ENCODE measurements around the gene P2RX5. TPM values are rescaled to one million over a fixed set of nuclear protein-coding genes. Genes with fewer than 3 reads are reported as not detected.
A peak's percentile ranks its signal among the peaks of the same experiment; 100 is the strongest.

The P2RX5 gene
- total RNA-seq, 1 experiment from 2014 or later: 28.7 TPM

DNA sequence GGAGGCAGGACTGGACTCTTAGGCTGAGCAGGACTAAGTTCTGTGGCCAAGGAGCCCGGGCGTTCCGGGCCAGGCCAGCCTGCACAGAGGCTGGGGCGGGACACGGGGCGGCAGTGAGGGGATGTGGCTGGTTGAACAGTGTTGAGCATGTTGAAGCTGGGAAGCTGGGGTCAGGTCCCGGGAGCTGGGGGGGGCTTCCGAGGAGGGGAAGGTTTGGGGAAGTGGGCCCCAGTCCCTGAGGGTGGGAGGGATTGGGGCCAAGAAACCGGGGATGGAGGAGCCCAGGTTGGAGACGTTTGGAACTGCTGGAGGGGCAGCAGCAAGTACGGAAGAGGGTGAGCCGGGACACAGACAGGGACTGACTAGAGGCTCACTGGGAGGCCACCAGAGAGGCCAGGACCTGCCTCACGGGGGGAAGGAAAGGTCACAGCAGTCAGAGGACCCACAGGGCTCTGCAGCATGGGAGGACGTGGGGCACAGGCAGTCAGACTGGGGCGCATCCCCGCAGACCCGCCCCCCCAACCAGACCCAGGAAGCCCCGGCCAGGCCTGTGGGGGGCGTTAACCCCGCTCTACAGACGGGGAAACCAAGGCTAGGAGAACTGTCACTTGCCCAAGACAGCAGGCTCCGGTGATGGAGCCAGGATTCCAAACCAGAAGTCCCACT is 37.0 kb downstream of the P2RX5 start:
- DNase-seq (ENCODE audit: extremely low read depth, low read depth): no peak

DNA sequence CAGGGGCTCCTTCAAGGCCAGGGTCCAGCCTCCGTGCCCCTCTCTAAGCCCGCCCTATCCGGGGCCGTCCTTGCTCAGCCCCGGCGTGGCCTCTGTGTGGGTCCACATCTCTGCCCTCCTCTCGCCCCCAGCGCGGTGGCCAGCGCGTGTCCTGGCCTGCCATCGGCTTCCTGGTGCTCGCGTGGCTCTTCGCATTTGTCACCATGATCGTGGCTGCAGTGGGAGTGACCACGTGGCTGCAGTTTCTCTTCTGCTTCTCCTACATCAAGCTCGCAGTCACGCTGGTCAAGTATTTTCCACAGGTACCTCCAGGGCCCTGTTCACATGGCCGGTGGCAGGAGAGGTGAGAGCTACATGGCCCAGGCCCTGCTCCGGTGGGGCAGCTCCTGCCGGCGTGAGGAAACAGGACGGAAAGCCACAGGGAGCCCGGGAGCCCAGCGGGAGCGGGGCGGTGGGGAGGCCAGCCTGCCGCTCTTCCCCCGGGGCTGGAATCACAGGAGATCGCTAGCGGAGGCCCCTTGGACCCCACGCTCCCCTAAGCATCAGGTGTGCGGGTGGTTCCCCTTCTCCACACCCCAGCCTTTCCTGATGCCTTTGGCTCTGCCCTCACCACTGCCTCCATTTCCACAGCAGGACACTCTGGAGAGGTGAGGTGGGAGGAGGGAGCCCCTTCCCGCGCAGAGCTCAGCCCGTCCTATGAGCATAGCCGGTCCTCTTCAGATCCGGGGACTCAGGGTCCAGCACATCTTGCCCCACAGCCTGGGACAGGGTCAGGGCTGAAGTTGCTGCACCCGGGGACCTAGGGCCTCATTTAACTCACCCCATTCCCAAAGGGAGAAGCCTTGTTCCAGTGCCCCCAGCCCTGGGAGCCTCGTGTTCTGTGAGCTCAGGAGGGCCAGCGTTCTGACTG is 37.8 kb downstream of the P2RX5 start:
- DNase-seq (ENCODE audit: extremely low read depth, low read depth): no peak

DNA sequence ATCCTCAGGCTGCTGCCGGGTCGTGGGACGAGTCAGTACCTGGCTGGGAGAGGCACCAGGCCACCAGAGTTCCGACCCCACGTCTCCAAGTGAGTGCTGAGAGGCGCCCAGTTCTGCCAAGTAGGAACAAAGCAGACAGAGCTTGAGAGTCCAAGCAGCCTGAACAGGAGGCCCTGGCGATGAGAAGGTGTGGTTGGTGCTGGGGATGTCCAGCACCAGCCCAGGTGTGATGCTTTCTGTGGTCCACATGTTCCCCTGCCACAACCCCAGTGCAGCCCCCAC is 38.4 kb downstream of the P2RX5 start:
- no peak for DNase-seq (ENCODE audit: extremely low read depth, low read depth)

DNA sequence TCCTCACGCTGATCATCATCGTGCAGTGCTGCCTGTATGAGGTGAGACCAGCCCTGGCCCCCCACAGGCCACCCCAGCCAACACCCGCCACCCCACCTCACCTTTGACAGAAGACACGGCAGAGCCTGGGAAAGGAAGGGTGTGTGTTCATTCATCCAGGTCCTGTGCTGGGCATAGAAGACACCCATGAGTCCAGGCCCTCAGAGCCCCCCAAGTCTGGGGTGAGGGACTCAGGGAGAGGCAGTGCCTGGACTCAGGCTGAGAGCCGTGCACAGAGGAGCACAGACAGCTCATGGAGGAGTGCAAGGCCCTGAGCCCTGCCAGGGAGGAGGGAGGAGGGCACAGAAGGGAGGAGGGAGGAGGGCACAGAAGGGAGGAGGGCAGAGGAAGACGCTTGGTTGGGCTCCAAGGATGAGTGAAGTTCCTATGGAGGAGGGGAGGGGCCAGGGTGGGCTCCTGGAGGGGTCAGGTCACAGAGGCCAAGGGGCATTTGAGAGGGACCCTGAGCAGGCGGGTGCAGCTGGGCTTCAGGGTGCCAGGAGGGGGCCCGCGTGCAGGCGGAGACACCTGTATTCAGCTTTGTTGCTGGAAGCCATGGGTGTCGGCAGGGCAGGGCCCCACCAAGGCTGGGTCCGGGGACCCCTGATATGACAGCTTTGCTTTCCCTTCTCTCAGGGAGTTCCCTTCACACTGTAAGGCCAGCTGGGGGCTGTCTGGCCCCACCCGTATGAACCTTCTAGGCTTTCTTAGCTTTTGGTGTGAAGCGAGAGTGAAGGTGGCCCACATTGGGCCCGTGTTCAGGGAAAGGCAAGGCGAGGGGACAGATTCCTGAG is 39.0 kb downstream of the P2RX5 start:
- DNase-seq (ENCODE audit: extremely low read depth, low read depth): no peak

DNA sequence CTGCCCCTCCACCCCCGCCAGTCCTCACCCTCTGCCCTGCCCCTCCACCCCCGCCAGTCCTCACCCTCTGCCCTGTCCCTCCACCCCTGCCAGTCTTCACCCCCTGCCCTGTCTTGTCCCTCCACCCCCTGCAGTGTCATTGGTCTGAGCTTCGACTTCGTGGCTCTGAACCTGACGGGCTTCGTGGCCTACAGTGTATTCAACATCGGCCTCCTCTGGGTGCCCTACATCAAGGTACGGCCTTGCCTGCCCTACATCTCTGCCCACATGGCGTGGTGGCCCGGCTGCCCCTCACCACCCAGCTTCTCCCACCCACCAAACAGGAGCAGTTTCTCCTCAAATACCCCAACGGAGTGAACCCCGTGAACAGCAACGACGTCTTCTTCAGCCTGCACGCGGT is 39.6 kb downstream of the P2RX5 start:
- DNase-seq (ENCODE audit: extremely low read depth, low read depth): no peak

DNA sequence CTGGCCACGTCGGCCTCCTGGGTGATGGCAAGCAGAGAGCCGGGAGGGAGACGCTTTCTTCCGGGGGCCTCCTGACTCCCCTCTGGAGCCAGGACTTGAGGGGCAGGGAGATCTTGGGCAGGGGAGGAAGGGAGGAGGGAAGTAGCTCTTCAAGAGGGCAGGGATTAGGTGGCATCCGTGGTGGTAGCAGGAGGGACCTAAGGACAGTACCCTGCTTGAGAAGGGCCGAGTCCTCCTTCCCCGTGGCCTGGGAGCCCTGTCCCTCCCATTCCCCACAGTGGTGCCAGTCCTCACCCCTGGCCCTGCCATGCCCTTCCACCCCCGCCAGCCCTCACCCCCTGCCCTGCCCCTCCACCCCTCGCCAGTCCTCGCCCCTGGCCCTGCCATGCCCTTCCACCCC is 40.2 kb downstream of the P2RX5 start:
- DNase-seq (ENCODE audit: extremely low read depth, low read depth): no peak

DNA sequence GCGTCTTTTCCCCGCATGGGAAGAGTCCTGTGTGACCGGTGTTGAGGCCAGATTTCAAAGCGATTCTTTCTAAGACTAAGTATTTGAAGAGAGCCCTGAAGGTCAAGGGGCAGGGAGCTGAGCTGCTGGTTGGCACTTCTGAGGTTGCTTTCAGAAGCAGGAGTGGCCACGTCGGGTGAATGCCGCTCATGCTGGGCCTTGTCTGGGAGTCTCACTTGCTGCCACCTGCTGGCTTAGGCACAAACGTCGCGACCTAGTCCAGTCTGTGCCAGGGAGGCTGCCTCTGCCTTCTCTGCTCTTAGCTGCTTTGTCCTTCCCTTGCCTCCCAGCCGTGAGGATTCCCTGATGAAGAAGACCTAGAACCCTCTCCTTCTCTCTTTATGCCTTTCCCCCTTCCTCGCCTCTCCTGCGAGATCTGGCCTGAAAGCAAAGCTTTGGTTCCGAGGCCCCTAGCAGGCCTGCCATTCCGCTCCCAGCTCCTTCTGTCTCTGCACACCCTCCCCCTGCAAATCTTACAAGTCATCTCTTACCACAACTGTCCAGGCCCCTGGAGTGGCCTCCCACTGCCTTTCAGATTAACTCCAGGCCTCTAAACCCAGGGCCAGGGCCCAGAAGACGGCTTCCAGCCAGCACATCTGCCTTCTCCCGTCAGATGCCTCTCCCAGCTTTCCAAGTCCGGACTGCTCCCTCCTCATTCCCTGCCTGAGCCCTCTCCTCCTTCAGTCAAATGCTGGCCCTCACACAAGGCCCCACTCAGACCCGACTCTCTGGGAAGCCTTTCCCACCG is 48.0 kb downstream of the P2RX5 start:
- peak; percentile 64 for DNase-seq (ENCODE audit: extremely low read depth, low read depth)

DNA sequence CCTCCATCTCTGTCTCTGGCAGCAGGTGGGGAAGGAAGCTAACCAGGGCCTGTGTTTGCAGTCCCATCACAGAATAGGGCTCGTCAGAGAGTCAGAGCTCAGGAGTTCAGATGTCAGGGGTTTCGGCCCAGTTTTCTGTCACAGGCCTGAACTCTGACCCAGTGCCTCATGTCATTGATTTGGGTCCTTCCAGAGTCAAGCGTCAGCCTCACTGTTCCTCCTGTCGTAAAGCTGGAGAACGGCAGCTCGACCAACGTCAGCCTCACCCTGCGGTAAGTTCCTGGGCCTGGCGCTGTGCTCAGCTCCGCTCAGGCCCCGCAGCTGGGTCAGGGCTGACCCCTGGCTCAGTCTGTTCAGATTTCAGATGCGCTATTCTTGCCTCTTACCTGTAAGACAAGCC is 48.7 kb downstream of the P2RX5 start:
- DNase-seq (ENCODE audit: extremely low read depth, low read depth): no peak

DNA sequence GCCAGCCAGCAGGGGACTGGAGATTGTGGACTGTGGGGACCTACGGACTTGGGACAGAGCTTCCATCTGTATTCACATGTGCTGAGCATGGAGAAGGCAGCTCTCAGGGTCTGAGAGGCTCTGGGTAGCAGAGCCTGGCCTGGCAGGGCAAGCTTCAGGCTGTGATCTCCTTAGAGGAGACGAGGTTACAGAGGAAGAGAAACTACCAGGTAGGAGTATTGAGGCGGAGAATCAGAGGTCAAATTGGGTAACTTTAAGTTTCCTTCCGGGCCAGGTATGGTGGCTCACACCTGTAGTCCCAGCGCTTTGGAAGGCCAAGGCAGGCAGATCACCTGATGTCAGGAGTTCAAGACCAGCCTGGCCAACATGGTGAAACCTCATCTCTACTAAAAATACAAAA is 50.6 kb downstream of the P2RX5 start:
- no peak for DNase-seq (ENCODE audit: extremely low read depth, low read depth)

DNA sequence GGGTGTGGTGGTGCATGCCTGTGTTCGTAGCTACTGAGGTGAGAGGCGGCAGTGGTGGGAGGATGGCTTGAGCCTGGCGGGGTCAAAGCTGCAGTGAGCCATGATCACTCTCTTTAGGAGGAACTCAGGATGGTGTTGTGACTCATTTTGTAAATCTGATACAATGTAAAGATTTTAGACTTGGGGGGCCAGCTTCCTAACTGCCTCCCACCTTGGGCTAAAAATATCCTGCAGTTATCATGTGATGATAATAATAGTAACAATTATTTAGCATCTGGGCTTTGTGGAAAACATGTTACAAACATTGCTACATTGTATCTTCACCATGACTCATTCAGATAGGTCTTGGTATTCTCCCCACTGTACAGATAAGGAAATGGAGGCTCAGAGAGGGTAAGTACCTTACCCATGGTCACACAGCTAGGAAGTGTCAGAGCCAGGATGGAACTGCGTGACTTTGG is 52.0 kb downstream of the P2RX5 start:
- no peak for DNase-seq (ENCODE audit: extremely low read depth, low read depth)

DNA sequence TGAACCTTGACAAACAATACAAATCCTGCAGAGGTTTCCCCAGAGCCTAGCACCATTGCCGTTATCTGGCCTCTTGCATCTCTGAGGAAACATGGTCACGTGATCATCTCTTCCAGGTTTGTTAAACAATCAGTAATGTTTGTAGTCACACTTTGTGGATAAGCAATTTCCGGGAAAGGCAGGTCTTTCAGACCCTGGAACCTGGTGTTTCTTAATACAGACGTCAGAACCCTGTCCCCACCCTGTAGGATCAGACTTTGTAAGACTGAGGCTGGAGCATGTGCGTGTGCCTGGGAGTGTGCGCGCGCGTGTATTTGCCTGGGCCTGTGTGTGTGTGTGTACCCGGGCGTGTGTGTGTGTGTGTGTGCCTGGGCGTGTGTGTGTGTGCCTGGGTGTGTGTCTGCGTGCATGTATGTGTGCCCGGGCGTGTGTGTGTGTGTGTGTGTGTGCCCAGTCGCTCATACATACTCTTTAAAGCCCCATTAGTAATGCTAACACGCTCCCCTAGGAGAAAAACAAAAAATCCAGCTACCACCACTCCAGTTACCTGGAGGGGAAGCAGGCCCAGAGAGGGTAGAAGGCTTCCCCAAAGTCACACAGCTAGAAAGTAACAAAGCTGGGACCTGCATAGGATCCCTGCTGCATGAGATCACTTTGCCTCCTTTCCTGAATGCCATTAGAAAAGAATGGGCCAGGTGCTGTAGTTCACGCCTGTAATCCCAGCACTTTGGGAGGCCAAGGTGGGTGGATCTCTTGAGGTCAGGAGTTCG is 54.1 kb downstream of the P2RX5 start:
- DNase-seq (ENCODE audit: extremely low read depth, low read depth): no peak

DNA sequence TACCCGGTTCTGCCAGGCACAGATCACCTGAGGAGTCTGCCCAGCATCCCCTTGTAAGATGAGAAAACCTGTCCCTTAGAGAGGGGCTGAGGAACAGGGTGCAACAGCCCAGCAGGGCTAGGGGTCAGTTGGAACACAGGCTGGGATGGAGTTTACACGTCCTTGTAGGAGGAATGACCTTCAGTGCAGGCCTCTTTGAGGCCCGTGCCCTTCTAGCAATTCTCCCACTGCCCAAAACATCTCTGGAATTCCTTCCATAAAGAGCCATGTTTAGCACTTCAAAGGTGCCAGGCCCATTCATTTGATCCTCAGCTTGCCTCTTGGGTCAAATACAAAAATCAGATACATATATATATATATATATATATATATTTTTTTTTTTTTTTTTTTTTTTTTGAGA is 54.9 kb downstream of the P2RX5 start:
- DNase-seq (ENCODE audit: extremely low read depth, low read depth): no peak

DNA sequence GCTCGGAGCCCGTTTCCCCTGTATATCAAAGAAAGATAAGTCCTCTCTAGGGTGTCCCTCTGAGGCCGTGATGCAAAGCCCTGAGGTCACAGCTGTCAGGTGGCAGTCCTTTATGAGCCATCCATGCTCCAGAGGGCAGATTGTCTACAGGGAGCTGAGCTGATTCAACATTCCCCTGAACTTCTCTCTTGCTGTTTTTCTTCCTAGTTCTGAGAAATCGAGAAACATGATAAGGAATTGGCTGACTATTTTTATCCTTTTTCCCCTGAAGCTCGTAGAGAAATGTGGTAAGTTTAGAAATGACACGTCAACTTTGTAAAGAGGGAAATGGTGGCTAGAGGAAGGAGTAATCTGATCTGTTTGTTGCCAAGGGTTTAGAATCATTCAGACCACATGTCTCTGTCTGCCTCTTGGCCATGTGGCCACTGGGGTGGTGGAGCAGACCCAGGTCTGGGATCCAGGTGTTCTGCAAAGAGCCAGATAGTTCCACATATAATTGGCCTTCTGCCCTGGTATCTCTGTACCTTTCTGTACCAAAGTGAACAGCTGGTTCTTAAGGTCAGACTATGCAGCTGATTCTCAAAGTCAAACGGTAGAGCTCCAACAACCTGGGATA is 55.9 kb downstream of the P2RX5 start:
- no peak for DNase-seq (ENCODE audit: extremely low read depth, low read depth)

DNA sequence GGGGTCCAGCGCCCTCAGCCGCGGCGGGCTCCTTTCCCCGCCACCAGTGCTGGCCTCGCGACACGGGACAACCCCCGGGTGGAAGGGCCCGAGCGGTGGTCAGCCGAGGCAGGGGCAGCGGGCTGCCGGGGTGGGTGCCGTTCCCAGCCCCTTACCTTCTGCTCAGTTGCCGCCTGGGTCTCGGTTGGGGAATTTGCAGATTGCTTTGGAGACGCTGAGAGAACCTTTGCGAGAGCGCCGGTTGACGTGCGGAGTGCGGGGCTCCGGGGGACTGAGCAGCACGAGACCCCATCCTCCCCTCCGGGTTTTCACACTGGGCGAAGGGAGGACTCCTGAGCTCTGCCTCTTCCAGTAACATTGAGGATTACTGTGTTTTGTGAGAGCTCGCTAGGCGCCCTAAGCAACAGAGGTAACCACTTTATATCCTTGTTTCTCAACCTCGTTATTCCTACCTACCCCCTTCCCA is 59.0 kb downstream of the P2RX5 start:
- DNase-seq (ENCODE audit: extremely low read depth, low read depth): no peak

DNA sequence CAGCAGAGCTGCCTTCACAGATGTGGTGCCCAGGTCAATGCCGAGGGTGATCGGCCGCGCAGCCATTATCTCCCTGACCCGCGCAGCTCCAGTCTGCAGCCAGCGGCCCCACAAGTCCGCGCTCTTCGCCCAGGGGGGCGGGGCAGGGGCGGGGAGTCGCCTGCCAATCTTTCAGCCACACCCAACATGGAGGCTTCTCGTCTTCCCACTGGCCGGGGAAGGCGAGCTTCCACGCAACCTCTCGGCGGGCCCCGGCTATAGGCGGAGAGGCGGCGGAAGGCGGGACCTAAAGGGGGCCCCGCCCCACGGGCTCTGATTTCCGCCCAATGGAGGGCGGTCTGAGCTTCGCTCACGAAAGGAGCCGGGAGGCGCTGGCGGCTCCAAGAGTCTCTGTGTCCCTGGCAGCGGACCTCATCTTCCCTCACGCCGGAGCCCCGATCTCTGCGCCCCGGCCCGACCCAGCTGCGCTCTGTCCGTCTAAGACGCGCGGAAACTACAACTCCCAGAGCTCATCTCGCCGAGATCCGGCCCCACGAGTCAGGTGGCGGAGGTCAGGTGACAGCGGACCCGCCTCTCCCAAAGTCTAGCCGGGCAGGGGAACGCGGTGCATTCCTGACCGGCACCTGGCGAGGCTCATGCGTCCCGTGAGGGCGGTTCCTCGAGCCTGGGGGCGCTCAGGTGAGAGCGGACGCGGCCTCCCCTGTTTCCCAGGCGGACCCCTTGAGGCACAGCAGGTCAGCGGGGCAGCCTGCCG is 59.6 kb downstream of the P2RX5 start, which contains the start of the genes CTNS and SHPK:
Gene CTNS (plus strand): TSS at position 607 of the 754 bp plus-strand sequence. CDS start 3,447 bp downstream, outside the sequence.
Gene SHPK (minus strand): TSS at position 97 of the 754 bp plus-strand sequence. CDS start 31 bp downstream, at position 66.
- peak; percentile 97 for DNase-seq (ENCODE audit: extremely low read depth, low read depth)

DNA sequence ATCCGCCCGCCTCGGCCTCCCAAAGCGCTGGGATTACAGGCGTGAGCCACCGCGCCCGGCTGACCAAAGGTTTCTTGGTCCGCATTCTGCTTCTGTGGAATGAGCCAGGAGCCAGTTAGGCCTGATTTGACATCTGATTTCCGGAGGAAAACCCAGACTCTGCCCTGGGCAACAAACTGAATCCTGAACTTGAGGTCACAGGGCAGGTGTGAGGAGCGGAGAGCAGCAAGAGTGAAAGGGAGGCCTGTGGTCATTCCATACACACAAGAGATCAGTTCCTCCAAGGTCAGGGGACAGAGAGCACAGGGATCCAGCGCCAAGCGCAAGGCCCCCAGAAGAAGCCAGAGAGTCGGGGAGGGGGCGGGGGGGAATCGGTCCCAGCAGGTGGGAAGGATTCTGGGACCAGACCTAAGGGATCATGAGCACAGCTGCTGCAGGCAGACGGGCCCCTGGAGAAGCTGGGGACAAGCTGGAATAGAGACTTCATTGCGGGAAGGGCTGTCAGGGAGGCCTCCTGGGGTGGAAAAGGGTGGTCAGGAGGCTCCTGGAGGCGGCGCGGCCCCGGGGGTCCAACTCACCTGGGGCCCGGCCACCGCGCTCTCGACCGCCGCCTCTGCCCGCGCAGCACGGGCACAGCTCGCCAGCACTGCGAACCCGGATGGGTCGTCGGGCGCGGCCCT is 60.3 kb downstream of the P2RX5 start:
- DNase-seq (ENCODE audit: extremely low read depth, low read depth): no peak

DNA sequence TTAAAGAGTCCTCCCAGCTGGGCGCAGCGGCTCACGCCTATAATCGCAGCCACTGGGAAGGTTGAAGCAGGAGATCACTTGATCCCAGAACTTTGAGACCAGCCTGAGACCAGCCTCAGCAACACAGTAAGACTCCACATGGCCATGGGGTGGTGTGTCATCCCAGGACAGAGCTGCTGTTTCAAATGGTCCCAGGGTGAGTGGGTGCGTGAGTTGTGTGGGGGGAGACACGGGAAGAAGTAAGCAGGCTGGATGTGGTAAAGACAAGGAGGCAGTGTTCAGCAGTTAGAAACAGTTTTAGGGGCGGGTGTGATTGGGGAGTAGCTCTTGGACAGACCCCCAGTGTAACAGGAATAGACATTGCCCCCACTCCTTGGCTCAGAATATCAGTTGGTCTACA is 63.7 kb downstream of the P2RX5 start:
- no peak for DNase-seq (ENCODE audit: extremely low read depth, low read depth)

DNA sequence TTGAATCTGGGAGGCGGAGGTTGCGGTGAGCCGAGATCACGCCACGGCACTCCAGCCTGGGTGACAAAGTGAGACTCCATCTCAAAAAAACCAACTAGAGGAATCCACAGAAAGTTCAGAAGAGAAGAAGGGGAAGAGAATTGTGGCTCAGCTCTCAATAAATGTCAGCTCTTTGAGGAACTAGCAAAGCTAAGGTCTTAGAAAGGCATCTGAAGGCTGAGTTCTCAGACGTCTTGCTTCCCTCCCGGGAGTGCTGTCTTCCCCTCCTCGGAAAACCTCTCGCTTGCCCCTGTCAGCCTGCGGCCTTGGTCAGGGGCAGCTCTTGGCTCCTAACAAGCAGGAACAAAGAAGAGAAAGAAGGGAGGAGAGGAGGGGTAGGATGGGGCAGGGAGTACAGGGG is 65.2 kb downstream of the P2RX5 start:
- DNase-seq (ENCODE audit: extremely low read depth, low read depth): no peak
